Lung (tissue), 16 donors: Measurements from ENCODE around the gene B3GNT5. TPM values are rescaled to one million over a fixed set of nuclear protein-coding genes. Genes with fewer than 3 reads are reported as not detected.

ENCODE experiments used
- ATAC-seq: fragments of 200-7000 bp; cut with Tn5 transposase; one replicate; pipeline ENCODE4 v1.9.1; 2020; ENCODE audit warnings: moderate number of reproducible peaks; ENCODE audit not compliant: insufficient read depth, low FRiP score
- DNase-seq, 3 donors: peaks; one replicate each; pipeline ENCODE4 v3.0.0-alpha.2; 2013 to 2017
- H3K27ac ChIP-seq, 2 donors: one replicate each; pipeline ENCODE4 v1.5.1; 2013; ENCODE audit warnings: mild to moderate bottlenecking in 2 of 2, moderate library complexity in 2 of 2, control low read depth in 1 of 2, inconsistent platforms in 1 of 2, low read depth in 1 of 2, low read length in 1 of 2
- H3K27me3 ChIP-seq, 3 donors: one replicate each; pipeline ENCODE4 v1.5.1; 2013; ENCODE audit warnings: low read length in 2 of 3; ENCODE audit not compliant: control insufficient read depth in 3 of 3, insufficient read depth in 3 of 3
- H3K36me3 ChIP-seq, 4 donors: one replicate each; pipeline ENCODE4 v1.5.1; 2013; ENCODE audit warnings: low read length in 4 of 4, mild to moderate bottlenecking in 1 of 4, moderate library complexity in 1 of 4; ENCODE audit not compliant: control insufficient read depth in 4 of 4, insufficient read depth in 4 of 4
- H3K4me1 ChIP-seq, 5 donors: one replicate each; pipeline ENCODE4 v1.5.1; 2013; ENCODE audit warnings: low read length in 5 of 5, mild to moderate bottlenecking in 2 of 5, moderate library complexity in 1 of 5; ENCODE audit not compliant: control insufficient read depth in 5 of 5, insufficient read depth in 5 of 5
- H3K4me3 ChIP-seq: one replicate; pipeline ENCODE4 v1.5.1; 2013; ENCODE audit warnings: mild to moderate bottlenecking, control low read depth, moderate library complexity
- H3K9ac ChIP-seq, 2 donors: one replicate each; pipeline ENCODE4 v1.5.1; 2013; ENCODE audit warnings: low read length in 2 of 2, control low read depth in 1 of 2; ENCODE audit not compliant: insufficient read depth in 1 of 2
- H3K9me3 ChIP-seq, 4 donors: one replicate each; pipeline ENCODE4 v1.5.1; 2013; ENCODE audit warnings: low read length in 3 of 4, mild to moderate bottlenecking in 1 of 4, moderate library complexity in 1 of 4; ENCODE audit not compliant: control insufficient read depth in 4 of 4, insufficient read depth in 3 of 4
- CTCF ChIP-seq: IDR thresholded peaks from 2 replicates; pipeline ENCODE4 v1.5.1; 2012; ENCODE audit warnings: mild to moderate bottlenecking; ENCODE audit errors: control extremely low read depth, extremely low read depth
- WGBS, 2 donors: extraction: QIAGEN DNeasy Blood & Tissue Kit; methylation state at CpG; one replicate each; pipeline ENCODE4 v1.1.7; 2013; 5-methylcytosine and 5-hydroxymethylcytosine counted together
- long read RNA-seq, 5 donors: transcript quantifications; one replicate each; lab custom pipeline, GENCODE V29; 2026
- polyA plus RNA-seq, 2 donors: library from polyadenylated mRNA; stranded (reverse); fragments of 200-250 nt; gene quantifications; one replicate each; pipeline ENCODE4 v1.2.1, GENCODE V29; 2013
- total RNA-seq, 2 donors: library from RNA; depleted of rRNA in 1 of 2; stranded (reverse); fragments of >200 nt in 1 of 2; gene quantifications; one replicate each; pipeline ENCODE4 v1.2.1, GENCODE V29; 2014 to 2021
- donor health status: control.
- donor health status: control.
- donor health status: Bipolar disorder and iron deficiency.
- donor health status: healthy.
- donor health status: DM: yes; HTN: yes; CAD: no.

The B3GNT5 gene
- total RNA-seq (10 to 100 TPM; 28.1 to 43.1 TPM), polyA plus RNA-seq (10 to 100 TPM; 13.5 to 25.4 TPM)
- long read RNA-seq, donor 1, full-length matches to known transcripts = 8 of 8 reads
- long read RNA-seq, donor 1, partial matches to known transcripts = 0 of 8 reads
- long read RNA-seq, donor 1, other reads (novel, unspliced or antisense) = 0 of 8 reads
- long read RNA-seq, donor 2, full-length matches to known transcripts = 4 of 4 reads
- long read RNA-seq, donor 2, partial matches to known transcripts = 0 of 4 reads
- long read RNA-seq, donor 2, other reads (novel, unspliced or antisense) = 0 of 4 reads
- long read RNA-seq, donor 3, full-length matches to known transcripts = 6 of 6 reads
- long read RNA-seq, donor 3, partial matches to known transcripts = 0 of 6 reads
- long read RNA-seq, donor 3, other reads (novel, unspliced or antisense) = 0 of 6 reads
- long read RNA-seq, donor 4, full-length matches to known transcripts = 1 of 1 reads
- long read RNA-seq, donor 4, partial matches to known transcripts = 0 of 1 reads
- long read RNA-seq, donor 4, other reads (novel, unspliced or antisense) = 0 of 1 reads
- long read RNA-seq, donor 5, partial matches to known transcripts = 0 of 6 reads
- long read RNA-seq, donor 5, other reads (novel, unspliced or antisense) = 0 of 6 reads

GRCh38 chr3:183252973-183253527 lies at the start of gene B3GNT5:
TSS of gene B3GNT5 (plus strand) at chr3:183253253. CDS start at chr3:183269799, 16,546 bp downstream.
- peak within 1 kb of the TSS; percentile 93 to 97 for H3K27ac ChIP-seq
- DNase-seq (peak in 2 of 3 donors; percentile 41 to 47), ATAC-seq (peak; percentile 56)
- TF ChIP-seq CTCF = no peak
- peaks cover 0 to 12% (median 0%) of the 10 kb centered on the region in 5 donors for H3K4me1 ChIP-seq
- peak within 1 kb of the TSS; percentile 81 for H3K4me3 ChIP-seq
- peaks cover 0 to 5% (median 0%) of the 10 kb centered on the region in 4 donors for H3K36me3 ChIP-seq
- WGBS, 2 donors = 1% methylated on average over 33 to 43 of the region's 43 CpGs
- peak within 1 kb of the TSS; percentile 86 to 94 for H3K9ac ChIP-seq
- H3K9me3 ChIP-seq = peaks cover 0 to 4% (median 0%) of the 10 kb centered on the region in 4 donors
- no peaks in the 10 kb centered on the region for H3K27me3 ChIP-seq

- Histone ChIP-seq H3K27ac (no peak overlapping the region), H3K36me3 (no peaks in the 10 kb centered on the region), H3K4me1 (no peaks in the 10 kb centered on the region), H3K9me3 (peaks cover 0 to 2% (median 0%) of the 10 kb centered on the region in 4 donors), H3K4me3 (no peak overlapping the region), H3K9ac (no peak overlapping the region), H3K27me3 (no peaks in the 10 kb centered on the region)
- TF ChIP-seq CTCF = no peak
- ATAC-seq = no peak
- no peak for DNase-seq
Observed at GRCh38 chr3:183203670-183204069, 49.4 kb upstream of the B3GNT5 start.

- 85 to 92% methylated on average over 2 of the region's 2 CpGs for WGBS, 2 donors
- no peak for ATAC-seq
- no peak for TF ChIP-seq CTCF
- H3K27ac ChIP-seq = no peak overlapping the region
- no peak overlapping the region for H3K4me3 ChIP-seq
- no peak for DNase-seq
- H3K9me3 ChIP-seq = no peaks in the 10 kb centered on the region
- no peak overlapping the region for H3K9ac ChIP-seq
- no peaks in the 10 kb centered on the region for H3K27me3 ChIP-seq
- peaks cover 0 to 7% (median 0%) of the 10 kb centered on the region in 5 donors for H3K4me1 ChIP-seq
- no peaks in the 10 kb centered on the region for H3K36me3 ChIP-seq
Observed at GRCh38 chr3:183208260-183208659, 44.8 kb upstream of the B3GNT5 start.
